PC-3 (cell line): ENCODE data around the gene NCS1. TPM values are rescaled to one million over a fixed set of nuclear protein-coding genes. Genes with fewer than 3 reads are reported as not detected.

Experiments used
- ATAC-seq: fragments of 200-7000 bp; cut with Tn5 transposase; 2 replicates; pipeline ENCODE4 v1.9.1; 2020; ENCODE audit warnings: mild to moderate bottlenecking, moderate library complexity
- BruUV-seq: library from RNA; stranded (reverse); fragments of 400-500 nt; replicated peaks from 2 replicates; lab custom pipeline; 2021; lab: Mats Ljungman, UMichigan
- CTCF ChIA-PET: fragments of 300-600 bp; sonication (Branson Sonifier 250); formaldehyde crosslinking; loops from one replicate; lab custom pipeline; 2022; ENCODE audit warnings: antibody characterized with exemption; lab: Charles Lee
- POLR2A ChIA-PET: fragments of 300-600 bp; sonication (Branson Sonifier 250); formaldehyde crosslinking; loops from one replicate; lab custom pipeline; 2022; ENCODE audit warnings: antibody characterized with exemption; ENCODE audit not compliant: unreplicated experiment; lab: Charles Lee
- DNase-seq: peaks from one replicate; pipeline ENCODE4 v3.0.0-alpha.2; 2015
- H2AFZ ChIP-seq: fragments of 300-600 bp; sonication (generic); 2 replicates; pipeline ENCODE4 v1.6.0; 2016; ENCODE audit warnings: antibody characterized with exemption, low read length
- H3F3A ChIP-seq: fragments of 300-600 bp; sonication (generic); one replicate; pipeline ENCODE4 v1.6.0; 2017; ENCODE audit warnings: antibody characterized with exemption, low read length, control low read depth, mild to moderate bottlenecking; ENCODE audit not compliant: unreplicated experiment
- H3K27ac ChIP-seq: fragments of 300-600 bp; sonication (generic); 2 replicates; pipeline ENCODE4 v1.5.1; 2016; ENCODE audit warnings: mild to moderate bottlenecking, low read length
- H3K27me3 ChIP-seq: fragments of 300-600 bp; sonication (generic); 2 replicates; pipeline ENCODE4 v1.6.1; 2016; ENCODE audit warnings: low read length, mixed read lengths
- H3K36me3 ChIP-seq: fragments of 300-600 bp; sonication (generic); 2 replicates; pipeline ENCODE4 v1.6.1; 2016; ENCODE audit warnings: low read depth, mixed run types, low read length, mixed read lengths
- H3K4me1 ChIP-seq: fragments of 300-600 bp; sonication (generic); 2 replicates; pipeline ENCODE4 v1.5.1; 2016; ENCODE audit warnings: low read length; ENCODE audit not compliant: insufficient read depth
- H3K4me2 ChIP-seq: fragments of 300-600 bp; sonication (generic); 2 replicates; pipeline ENCODE4 v1.6.0; 2016; ENCODE audit warnings: low read length
- H3K4me3 ChIP-seq: fragments of 300-600 bp; sonication (generic); 2 replicates; pipeline ENCODE4 v1.5.1; 2016; ENCODE audit warnings: mild to moderate bottlenecking, low read length, mixed read lengths
- H3K79me2 ChIP-seq: fragments of 300-600 bp; sonication (generic); 2 replicates; pipeline ENCODE4 v1.6.1; 2017; ENCODE audit warnings: low read length, mixed read lengths
- H3K9ac ChIP-seq: fragments of 300-600 bp; sonication (generic); 2 replicates; pipeline ENCODE4 v1.6.0; 2016; ENCODE audit warnings: mild to moderate bottlenecking, low read length
- H3K9me2 ChIP-seq: fragments of 300-600 bp; sonication (generic); replicated peaks from 2 replicates; pipeline ENCODE4 v1.6.1; 2016; ENCODE audit warnings: mixed run types, low read length, mixed read lengths
- H3K9me3 ChIP-seq: fragments of 300-600 bp; sonication (generic); 2 replicates; pipeline ENCODE4 v1.6.1; 2016; ENCODE audit warnings: low read length, mixed read lengths
- H4K20me1 ChIP-seq: fragments of 300-600 bp; sonication (generic); 2 replicates; pipeline ENCODE4 v1.6.1; 2016; ENCODE audit warnings: low read length, mixed read lengths
- EZH2 ChIP-seq: fragments of 300-600 bp; sonication (generic); IDR thresholded peaks from one replicate; pipeline ENCODE4 v1.6.1; 2017; ENCODE audit warnings: antibody characterized with exemption, mild to moderate bottlenecking, low read length; ENCODE audit not compliant: unreplicated experiment
- EZH2phosphoT487 ChIP-seq: fragments of 300-600 bp; sonication (generic); IDR thresholded peaks from 2 replicates; pipeline ENCODE4 v1.6.1; 2018; ENCODE audit warnings: mild to moderate bottlenecking, antibody characterized with exemption, low read length, borderline replicate concordance
- intact Hi-C: fragments of 100-400 bp; cut with micrococcal nuclease; formaldehyde crosslinking; loops from 2 replicates; pipeline ENCODE4 v1.9.0; 2023
- total RNA-seq: library from RNA; depleted of rRNA; stranded (reverse); fragments of >200 nt; gene quantifications from 2 replicates; pipeline ENCODE4 v1.2.3, GENCODE V29; 2014
- TF ChIP-seq, protein P1 (sequence below): fragments of 300-600 bp; sonication (generic); conservative IDR thresholded peaks from 2 replicates; pipeline ENCODE4 v1.5.1; 2017; ENCODE audit warnings: antibody characterized with exemption, low read depth, mild to moderate bottlenecking, low read length

Gene NCS1
- total RNA-seq, 1 experiment from 2014 or later = 14.0 TPM

GRCh38 chr9:130188860-130189481, 16.8 kb downstream of the NCS1 start:
- no peak for TF ChIP-seq EZH2
- TF ChIP-seq, protein P1, sequence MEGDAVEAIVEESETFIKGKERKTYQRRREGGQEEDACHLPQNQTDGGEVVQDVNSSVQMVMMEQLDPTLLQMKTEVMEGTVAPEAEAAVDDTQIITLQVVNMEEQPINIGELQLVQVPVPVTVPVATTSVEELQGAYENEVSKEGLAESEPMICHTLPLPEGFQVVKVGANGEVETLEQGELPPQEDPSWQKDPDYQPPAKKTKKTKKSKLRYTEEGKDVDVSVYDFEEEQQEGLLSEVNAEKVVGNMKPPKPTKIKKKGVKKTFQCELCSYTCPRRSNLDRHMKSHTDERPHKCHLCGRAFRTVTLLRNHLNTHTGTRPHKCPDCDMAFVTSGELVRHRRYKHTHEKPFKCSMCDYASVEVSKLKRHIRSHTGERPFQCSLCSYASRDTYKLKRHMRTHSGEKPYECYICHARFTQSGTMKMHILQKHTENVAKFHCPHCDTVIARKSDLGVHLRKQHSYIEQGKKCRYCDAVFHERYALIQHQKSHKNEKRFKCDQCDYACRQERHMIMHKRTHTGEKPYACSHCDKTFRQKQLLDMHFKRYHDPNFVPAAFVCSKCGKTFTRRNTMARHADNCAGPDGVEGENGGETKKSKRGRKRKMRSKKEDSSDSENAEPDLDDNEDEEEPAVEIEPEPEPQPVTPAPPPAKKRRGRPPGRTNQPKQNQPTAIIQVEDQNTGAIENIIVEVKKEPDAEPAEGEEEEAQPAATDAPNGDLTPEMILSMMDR = no peak
- no peak for TF ChIP-seq EZH2phosphoT487
- DNase-seq (no peak), ATAC-seq (no peak)
- Histone ChIP-seq H3K9me3 (no peaks in the 10 kb centered on the region), H3K9ac (no peak overlapping the region), H3K36me3 (no peaks in the 10 kb centered on the region), H3K4me2 (no peak overlapping the region), H3K79me2 (peaks cover 36% of the 10 kb centered on the region), H2AFZ (no peak overlapping the region), H3K4me3 (no peak overlapping the region), H3K27me3 (no peaks in the 10 kb centered on the region), H3K9me2 (no peaks in the 10 kb centered on the region), H4K20me1 (peaks cover 3% of the 10 kb centered on the region; the same call in 1 of the 2 replicates), H3K4me1 (peaks cover 10% of the 10 kb centered on the region), H3K27ac (no peak overlapping the region), H3F3A (no peaks in the 10 kb centered on the region)
- intact Hi-C loops = no loop called here
- POLR2A ChIA-PET = no interaction called here
- BruUV-seq = no TSS peak
- CTCF ChIA-PET = no interaction called here

DNA sequence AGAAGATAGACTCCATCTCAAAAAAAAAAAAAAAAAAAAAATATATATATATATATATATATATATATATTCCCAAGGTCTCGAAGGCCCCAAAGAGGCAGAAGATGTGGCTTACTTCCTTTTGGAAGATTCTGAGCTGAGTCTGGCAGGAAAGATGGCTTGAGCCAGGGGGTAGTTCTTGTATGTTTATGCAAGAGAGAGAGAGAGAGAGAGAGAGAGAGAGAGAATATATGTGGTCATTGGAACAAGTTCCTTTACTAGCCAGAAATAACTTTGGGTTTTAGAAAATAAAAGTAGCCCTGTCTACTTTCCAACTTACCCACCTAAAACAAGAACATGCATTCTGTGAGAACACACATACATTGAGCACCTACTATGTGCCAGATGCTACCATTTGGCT, 17.6 kb downstream of the NCS1 start:
- no peak overlapping the region for H3K4me2 ChIP-seq
- TF ChIP-seq, protein P1 = no peak
- no peak for TF ChIP-seq EZH2
- no peak for TF ChIP-seq EZH2phosphoT487
- H3K4me1 ChIP-seq = peaks cover 10% of the 10 kb centered on the region
- peaks cover 3% of the 10 kb centered on the region; the same call in 1 of the 2 replicates for H4K20me1 ChIP-seq
- no peak overlapping the region for H3K9ac ChIP-seq
- intact Hi-C loops = no loop called here
- no peak overlapping the region for H3K27ac ChIP-seq
- ChIA-PET POLR2A (no interaction called here), CTCF (no interaction called here)
- no peaks in the 10 kb centered on the region for H3F3A ChIP-seq
- no peak overlapping the region for H2AFZ ChIP-seq
- BruUV-seq = no TSS peak
- H3K27me3 ChIP-seq = no peaks in the 10 kb centered on the region
- no peak overlapping the region for H3K4me3 ChIP-seq
- DNase-seq (no peak), ATAC-seq (no peak)
- H3K9me3 ChIP-seq = no peaks in the 10 kb centered on the region
- H3K36me3 ChIP-seq = no peaks in the 10 kb centered on the region
- no peaks in the 10 kb centered on the region for H3K9me2 ChIP-seq
- H3K79me2 ChIP-seq = peaks cover 36% of the 10 kb centered on the region

- Histone ChIP-seq H2AFZ (no peak overlapping the region), H3K4me1 (peaks cover 10% of the 10 kb centered on the region), H3K79me2 (peaks cover 32% of the 10 kb centered on the region), H3K27ac (no peak overlapping the region), H3K9me2 (no peaks in the 10 kb centered on the region), H3K4me3 (no peak overlapping the region), H3K27me3 (no peaks in the 10 kb centered on the region), H3F3A (no peaks in the 10 kb centered on the region), H4K20me1 (peaks cover 3% of the 10 kb centered on the region; the same call in 1 of the 2 replicates), H3K4me2 (no peak overlapping the region), H3K9ac (no peak overlapping the region), H3K9me3 (no peaks in the 10 kb centered on the region), H3K36me3 (no peaks in the 10 kb centered on the region)
- no TSS peak for BruUV-seq
- CTCF ChIA-PET = no interaction called here
- POLR2A ChIA-PET = no interaction called here
- DNase-seq = no peak
- no peak for TF ChIP-seq EZH2phosphoT487
- TF ChIP-seq EZH2 = no peak
- TF ChIP-seq, protein P1 = no peak
- intact Hi-C loops = no loop called here
- no peak for ATAC-seq
Observed at GRCh38 chr9:130191068-130191748, 19.0 kb downstream of the NCS1 start.
